ENCODE data around the gene EYA2.

EYA2 gene

GRCh38 chr20:47066484-47067270, 172.0 kb downstream of the EYA2 start:
- no peak for DNase-seq (ENCODE audit: low spot score)

DNA sequence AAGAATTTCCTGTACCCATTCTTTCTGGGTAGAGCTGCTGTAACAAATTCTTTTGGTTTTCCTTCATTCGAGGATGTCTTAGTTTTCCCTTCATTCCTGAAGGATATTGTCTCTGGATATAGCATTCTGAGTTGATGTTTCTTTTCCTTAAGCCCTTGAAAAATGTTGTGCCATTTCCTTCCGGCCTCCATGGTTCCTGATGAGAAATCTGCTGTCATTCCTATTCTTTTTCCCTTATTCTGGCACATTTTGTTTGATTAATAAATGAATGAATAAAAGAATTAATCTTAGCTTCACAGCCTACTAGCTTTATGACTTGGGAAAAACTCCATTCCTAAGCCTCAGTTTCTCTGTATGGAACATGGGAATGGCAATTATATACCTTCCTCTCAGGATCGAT, 173.1 kb downstream of the EYA2 start:
- no peak for DNase-seq (ENCODE audit: low spot score)

DNA sequence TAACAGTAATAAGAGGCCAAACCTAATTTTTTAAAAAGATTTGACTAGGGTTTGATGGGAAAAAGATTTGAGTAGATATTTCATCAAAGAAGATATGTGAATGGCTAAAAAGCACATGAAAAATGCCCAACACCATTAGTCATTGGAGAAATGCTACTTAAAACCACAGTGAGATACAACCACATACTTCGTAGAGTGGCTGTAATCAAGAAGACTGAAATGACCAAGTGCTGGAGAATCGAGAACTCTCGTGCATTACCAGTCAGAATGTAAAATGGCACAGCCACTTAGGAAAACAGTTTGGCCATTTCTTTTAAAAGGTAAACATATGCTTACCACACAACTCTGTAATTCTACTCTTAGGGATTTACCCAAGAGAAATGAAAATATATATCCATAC, 175.5 kb downstream of the EYA2 start:
- DNase-seq (ENCODE audit: low spot score), result no peak

DNA sequence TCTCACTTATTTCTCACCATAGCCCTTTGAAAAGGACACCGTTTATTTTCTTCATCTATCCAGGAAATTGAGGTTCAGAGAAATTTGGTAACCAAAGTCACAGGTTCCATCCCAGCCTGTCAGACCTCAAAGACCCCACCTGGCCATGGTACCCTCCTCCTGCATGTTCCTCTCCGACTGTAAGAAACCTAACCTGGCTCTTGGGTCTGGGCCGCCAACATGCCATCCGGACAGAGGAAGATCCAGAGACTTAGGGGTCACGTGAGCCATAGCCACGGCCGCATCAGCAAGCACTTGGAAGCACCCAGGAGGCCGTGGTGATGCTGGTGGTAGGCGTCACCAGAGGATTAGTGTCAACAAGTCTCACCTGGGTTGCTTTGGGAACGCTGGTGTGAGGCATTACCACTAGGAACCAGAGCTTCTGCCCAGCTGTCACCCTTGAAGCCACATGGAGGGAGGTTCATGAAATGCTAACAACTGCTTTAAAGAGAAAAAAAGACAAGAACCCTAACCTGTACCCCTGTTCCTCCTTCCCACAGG, 177.1 kb downstream of the EYA2 start:
- DNase-seq (ENCODE audit: low spot score), result no peak

DNA sequence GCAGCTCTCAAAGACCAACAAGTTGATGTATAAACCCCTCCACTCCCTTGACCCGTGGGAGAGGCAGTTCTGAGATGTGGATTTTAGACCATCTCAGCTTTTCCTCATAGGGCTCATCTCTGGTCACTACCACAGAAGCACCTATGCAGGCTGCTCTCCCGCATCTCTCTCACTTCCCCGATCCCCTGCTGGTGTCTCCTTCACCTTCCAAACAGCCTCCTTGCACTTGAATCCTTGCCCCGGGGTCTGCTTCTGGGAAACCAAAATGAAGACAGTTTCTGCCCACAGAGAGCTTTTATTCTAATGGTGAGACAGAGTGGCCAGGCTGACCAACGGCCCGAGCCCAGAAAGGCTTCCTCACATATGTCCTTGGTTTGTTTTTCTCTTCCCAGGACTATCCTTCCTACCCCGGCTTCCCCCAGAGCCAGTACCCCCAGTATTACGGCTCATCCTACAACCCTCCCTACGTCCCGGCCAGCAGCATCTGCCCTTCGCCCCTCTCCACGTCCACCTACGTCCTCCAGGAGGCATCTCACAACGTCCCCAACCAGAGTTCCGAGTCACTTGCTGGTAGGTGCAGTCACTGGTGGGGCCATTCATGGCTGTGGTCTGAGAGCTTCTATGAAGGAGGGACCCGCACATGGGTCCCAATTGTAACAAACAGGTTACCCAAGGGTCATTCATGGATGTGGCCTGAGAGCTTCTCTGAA, 179.3 kb downstream of the EYA2 start:
- DNase-seq (ENCODE audit: low spot score), result no peak

GRCh38 chr20:47075263-47075662, 180.6 kb downstream of the EYA2 start:
- DNase-seq (ENCODE audit: low spot score), result no peak

DNA sequence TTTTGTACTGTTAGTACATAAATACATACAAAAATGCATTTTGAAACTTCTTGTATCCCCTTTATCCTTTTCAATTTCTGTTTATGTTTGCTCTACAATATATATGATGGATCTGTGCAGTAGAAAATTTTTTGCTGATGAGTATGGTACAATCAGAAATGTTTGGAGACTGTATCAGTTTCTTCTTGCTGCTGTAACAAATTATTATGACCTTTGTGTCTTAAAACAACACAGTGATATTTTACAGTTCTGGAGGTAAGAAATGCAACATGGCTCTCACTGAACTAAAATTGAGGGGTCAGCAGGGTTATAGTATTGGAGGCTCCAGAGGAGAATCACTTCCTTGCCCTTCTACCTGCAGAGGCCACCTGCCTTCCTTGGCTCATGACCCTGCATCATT, 184.4 kb downstream of the EYA2 start:
- DNase-seq (ENCODE audit: low spot score), result no peak

GRCh38 chr20:47080365-47080764, 185.7 kb downstream of the EYA2 start:
- no peak for DNase-seq (ENCODE audit: low spot score)

DNA sequence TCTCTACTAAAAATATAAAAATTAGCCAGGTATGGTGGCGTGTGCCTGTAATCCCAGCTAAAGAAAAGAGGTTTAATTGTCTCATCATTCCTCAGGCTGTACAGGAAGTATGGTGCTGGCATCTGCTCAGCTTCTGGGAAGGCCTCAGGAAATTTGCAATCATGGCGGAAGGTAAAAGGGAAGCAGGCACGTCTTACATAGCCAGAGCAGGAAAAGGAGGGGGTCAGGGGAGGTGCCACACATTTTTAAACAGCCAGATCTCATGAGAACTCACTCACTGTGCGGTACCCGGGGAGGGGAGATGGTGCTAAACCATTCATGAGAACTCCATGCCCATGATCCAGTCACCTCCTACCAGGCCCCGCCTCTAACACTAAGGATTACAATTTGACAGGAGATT, 191.7 kb downstream of the EYA2 start:
- no peak for DNase-seq (ENCODE audit: low spot score)

- DNase-seq (ENCODE audit: low spot score), result no peak
Measured at GRCh38 chr20:47088335-47088734, 193.7 kb downstream of the EYA2 start.

DNA sequence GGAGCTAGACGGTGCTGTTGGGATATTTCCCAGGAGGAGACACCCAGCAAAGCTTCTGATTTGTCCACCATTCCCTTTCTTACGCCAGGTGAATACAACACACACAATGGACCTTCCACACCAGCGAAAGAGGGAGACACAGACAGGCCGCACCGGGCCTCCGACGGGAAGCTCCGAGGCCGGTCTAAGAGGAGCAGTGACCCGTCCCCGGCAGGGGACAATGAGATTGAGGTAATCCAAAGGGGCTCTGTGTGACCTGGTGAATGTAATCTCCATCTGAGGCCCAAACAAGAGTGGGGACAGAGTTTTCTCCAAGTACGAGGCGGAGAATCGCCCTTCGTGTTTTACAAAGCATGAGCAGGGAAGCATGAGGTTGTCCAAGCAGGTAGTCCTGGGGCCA, 194.5 kb downstream of the EYA2 start:
- no peak for DNase-seq (ENCODE audit: low spot score)

GRCh38 chr20:47090835-47091234, 196.2 kb downstream of the EYA2 start:
- DNase-seq (ENCODE audit: low spot score), result no peak

DNA sequence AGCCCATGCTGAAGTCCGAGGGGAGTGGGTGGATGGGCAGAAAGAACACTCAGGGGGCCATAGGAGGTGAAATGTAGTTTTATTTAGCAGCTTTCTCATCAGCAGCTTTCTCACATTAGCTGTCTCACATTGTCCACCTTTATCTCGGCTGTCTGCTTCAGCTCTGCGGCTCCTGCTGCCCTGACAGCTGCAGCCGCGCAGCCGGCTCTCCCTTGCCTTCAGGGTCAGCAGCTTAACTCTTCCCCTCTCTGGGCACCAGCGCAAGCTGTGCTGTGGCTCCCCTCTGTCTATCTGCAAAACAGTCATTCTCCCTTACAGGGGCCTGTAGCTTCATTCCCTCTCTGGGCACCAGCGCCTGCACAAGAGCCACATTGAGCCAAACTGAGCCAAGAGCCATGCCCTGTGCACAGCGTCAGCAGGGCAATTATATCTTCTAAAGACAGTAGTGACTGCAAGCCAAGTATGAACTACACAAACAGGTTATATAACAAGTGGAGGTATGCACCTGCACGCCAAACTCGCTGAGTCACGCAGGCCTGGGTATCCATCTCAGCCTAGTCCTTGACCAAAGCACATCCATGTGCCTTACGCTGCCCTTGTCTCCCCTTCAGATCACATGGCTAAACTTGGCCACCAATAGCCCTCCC, 198.8 kb downstream of the EYA2 start:
- DNase-seq (ENCODE audit: low spot score), result no peak

DNA sequence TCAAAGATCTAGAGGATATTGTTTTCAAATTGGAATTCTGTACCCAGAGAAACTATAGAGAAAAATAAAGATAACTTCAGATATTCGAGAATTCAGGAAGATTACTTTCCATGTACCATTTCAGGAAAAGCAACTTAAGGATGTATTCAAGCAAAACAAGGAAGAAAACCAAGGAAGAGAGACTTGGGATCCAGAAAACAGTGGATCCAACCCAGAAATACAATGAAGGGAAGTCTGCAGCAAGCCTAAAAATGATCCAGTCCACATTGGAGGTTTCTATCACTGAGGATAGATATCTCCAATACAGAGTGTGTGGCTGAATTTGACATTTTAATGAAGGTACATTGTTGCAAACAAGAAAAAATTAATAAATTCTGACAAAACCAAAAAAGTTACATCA, 201.0 kb downstream of the EYA2 start:
- no peak for DNase-seq (ENCODE audit: low spot score)

GRCh38 chr20:47097691-47098622, 203.3 kb downstream of the EYA2 start:
- DNase-seq (ENCODE audit: low spot score), result no peak

- DNase-seq (ENCODE audit: low spot score), result no peak
Measured at GRCh38 chr20:47099093-47099492, 204.4 kb downstream of the EYA2 start.

DNA sequence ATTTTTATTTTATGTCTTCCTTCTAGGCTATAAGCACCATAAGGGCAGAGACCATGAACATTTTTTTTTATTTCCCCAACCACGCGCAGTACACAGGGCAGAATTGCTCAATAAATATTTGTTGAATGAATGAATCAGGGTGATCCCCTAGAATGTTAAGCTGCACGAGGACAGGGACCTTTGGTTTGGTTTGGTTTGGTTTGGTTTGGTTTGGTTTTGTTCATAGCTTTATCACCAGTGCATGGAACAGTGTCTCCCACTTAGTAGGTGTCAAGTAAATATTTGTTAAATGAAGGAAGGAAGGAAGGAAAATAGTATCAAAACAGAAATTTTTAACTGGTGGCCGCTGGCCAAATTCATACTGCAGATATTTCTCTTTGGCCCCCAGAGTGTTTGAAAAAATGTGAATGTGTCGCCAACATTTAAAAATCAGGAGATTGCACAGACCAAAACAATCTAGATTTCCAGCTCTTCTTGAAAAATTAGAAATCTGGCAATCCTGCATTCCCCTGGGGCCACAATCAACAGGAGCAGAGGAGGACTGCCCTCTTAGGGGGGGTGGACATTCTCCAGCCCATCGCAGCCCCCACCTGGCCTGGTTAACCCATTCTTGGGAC, 205.3 kb downstream of the EYA2 start:
- no peak for DNase-seq (ENCODE audit: low spot score)

DNA sequence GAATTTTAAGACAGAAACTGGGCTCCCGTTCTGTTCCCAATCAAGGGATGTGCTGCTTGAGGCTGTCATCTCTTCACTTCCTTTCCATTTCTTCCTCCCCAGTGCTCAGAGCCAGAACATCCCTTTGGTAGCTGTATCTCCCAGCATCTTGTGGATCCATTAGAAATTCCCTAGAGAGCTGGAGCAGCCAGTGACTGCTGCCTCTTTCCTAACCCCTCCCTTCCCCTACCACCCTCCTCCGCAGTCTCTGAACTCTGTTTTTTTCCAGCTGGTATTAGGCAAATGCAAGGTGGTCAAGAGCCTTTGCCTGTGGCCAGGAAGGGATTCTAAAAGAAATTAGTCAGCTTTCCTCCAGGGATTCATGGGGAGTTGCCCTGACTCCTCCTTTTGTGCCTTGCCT, 208.0 kb downstream of the EYA2 start:
- no peak for DNase-seq (ENCODE audit: low spot score)

- DNase-seq (ENCODE audit: low spot score), result no peak
Measured at GRCh38 chr20:47106786-47107185, 212.1 kb downstream of the EYA2 start.

GRCh38 chr20:47108994-47109393, 214.4 kb downstream of the EYA2 start:
- DNase-seq (ENCODE audit: low spot score), result no peak

DNA sequence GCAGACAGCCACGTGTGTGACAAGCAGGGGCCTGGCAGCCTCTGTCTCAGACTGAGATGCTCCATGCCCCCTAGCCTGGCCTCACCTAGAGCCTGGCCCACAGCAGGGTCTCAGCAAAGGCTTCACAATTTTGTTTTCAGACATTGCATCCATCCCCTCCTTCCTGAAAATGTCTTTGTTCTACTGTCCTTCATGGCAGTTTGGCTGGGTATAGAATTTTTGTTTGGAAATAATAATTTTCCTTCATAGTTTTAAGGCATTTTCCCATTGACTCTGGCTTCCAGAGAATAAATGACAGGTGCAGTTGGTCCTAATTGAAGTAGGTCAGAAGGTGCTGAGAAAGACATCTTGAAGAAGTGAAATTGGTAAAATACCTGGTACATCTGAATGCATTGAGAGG, 216.2 kb downstream of the EYA2 start:
- no peak for DNase-seq (ENCODE audit: low spot score)

Data from globus pallidus (tissue), 1 donor.